Ramos (cell line): ENCODE data around the gene C2CD5.

Experiments
- in situ Hi-C: fragments of 300-500 bp; cut with MboI; formaldehyde crosslinking; loops from one replicate; pipeline ENCODE4 v1.14.3; 2022; ENCODE audit warnings: low sequenced_read_pairs; ENCODE audit not compliant: unreplicated experiment

The C2CD5 gene

GRCh38 chr12:22431693-22432251, 112.6 kb downstream of the C2CD5 start:
- in situ Hi-C loops, result loop anchor here (10.0 kb wide), 1 partner anchor 337 kb away; no protein-coding TSS in a partner anchor

- in situ Hi-C loops, result no loop called here
Measured at GRCh38 chr12:22416801-22417200, 127.5 kb downstream of the C2CD5 start.

DNA sequence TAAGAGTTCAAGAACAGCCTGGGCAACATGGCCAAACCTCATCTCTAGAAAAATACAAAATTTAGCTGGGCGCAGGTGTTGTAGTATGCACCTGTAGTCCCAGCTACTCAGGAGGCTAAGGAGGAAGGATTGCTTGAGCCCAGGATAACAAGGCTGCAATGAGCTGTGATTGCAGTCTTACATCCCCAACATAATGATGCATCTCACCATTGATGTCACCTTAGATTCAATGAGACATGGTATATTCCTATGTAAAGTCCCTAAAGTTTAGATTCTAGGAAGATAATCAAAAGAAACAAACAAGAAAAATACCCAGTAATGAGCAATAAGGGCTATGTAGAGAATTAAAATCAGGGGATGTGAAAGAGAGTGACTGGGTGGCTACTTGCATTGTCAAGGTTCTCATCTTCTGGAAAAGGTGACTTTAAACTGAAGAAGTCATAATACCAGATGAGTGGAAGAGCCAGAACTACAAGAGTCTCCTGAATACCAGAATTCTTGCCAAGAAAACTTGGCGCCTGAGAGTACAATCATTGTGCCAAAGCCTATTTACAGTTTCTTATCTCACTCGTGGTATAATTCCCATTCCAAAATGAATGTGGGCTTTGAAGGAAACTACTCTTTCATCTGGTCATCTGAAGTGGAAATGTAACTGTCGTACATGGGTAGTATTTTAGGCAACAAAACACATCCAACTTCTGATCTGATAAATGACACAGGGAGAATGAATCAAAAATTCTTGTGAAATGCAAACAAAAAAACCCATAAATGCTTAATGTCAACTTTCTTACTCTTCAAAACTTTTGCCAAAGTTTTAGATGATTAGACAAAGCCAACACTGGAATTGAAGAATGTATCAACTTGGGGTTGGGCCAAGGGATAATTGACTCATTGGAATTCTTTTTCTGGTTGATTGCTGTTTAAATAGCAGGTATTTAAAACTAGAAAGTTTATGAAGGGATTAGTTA, 128.7 kb downstream of the C2CD5 start:
- in situ Hi-C loops, result no loop called here

GRCh38 chr12:22414742-22415141, 129.6 kb downstream of the C2CD5 start:
- in situ Hi-C loops, result no loop called here

DNA sequence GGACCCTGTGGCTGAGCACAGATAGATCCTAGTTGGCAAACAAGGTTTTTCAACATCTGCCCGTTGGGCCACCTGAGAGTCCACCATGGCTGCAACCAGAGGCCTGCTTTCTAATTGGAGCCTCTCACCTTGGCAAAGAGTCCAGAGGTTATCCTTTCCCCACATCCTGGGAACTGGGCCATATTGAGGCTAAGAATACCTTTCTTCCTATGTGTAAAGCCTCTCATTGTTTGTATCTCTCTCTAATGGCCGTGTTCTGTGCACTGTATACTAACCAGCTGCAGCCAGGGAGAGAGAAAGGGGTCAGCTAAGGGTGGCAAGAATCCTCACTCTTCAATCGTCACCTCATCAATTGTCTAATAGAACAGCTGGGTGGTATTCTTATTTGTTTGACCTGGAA, 130.8 kb downstream of the C2CD5 start:
- in situ Hi-C loops, result no loop called here

DNA sequence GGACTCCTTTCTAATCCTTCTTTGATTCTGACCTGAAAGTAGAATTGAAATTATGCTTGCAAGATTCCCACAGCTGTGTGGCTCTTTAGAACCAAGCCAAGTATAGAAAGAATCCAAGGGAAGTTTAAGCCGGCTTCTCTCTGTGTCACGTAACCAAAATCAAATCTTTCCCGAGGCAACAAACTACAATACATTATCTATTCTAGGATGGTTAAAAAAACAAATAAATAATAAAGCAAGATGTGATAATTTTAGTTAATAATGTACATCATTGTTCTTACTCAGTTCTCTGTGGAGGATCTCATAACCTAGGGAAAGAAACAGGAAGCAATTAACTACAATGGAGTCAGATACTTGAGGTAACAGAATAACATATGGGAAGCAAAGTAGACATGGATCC, 131.8 kb downstream of the C2CD5 start:
- in situ Hi-C loops, result no loop called here

GRCh38 chr12:22410486-22410885, 133.9 kb downstream of the C2CD5 start:
- in situ Hi-C loops, result no loop called here

DNA sequence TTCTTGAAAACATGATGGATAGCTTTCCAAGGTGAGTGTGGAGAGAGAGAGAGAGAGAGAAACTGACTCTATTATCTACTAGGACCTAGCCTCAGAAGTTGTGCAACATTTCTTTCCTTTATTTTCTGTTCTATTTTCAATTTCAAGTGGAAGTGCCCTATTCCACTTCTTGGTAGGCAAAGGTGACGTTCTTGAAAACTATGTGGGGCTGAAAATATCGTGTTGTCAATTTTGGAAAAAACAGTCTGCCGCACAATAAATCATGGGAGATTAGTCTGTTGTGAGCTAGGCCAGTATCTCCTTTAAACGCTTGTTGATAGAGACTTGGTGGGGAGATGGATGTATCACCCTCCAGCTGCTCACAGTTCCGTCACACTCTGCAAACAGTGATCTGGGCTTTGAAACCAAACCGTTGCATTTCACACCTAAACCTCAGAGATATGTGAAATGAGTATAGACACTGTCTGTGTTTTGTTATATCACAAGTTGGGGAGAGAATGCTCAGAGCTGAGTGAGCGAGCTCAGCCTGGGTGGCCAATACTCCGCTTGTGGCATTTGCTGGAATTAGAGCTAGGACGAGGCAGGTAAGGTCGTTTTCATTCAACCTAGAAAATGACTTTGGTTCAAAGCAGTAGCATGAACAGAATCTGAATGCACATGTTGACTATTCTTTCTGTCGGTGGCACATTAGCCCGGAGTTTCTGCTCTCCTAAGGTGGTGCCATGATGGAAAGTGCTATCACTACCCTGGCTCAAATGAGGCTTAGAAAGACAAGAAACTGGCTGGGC, 134.8 kb downstream of the C2CD5 start:
- in situ Hi-C loops, result no loop called here

GRCh38 chr12:22408610-22409376, 135.5 kb downstream of the C2CD5 start:
- in situ Hi-C loops, result no loop called here

GRCh38 chr12:22407397-22407796, 136.9 kb downstream of the C2CD5 start:
- in situ Hi-C loops, result no loop called here

- in situ Hi-C loops, result no loop called here
Measured at GRCh38 chr12:22406627-22407026, 137.7 kb downstream of the C2CD5 start.

- in situ Hi-C loops, result no loop called here
Measured at GRCh38 chr12:22399464-22400180, 144.7 kb downstream of the C2CD5 start.
